Stomach (tissue), 4 donors: ENCODE results near the gene PLPP6.

ENCODE experiments used
- CTCF ChIP-seq, 7 experiments: fragments of 450-650 bp in 4 of 7; fragments of 200-600 bp in 3 of 7; sonication (generic) in 3 of 7; IDR thresholded peaks; one replicate each; pipeline ENCODE4 v1.5.1; 2016 to 2019; ENCODE audit warnings: antibody characterized with exemption in 7 of 7, control low read depth in 2 of 7, mild to moderate bottlenecking in 1 of 7
- EP300 ChIP-seq: sonication (generic); formaldehyde crosslinking; IDR thresholded peaks from one replicate; pipeline ENCODE4 v1.6.1; 2017; ENCODE audit warnings: antibody characterized with exemption
- POLR2A ChIP-seq, 4 donors: fragments of 450-650 bp; IDR thresholded peaks; one replicate each; pipeline ENCODE4 v1.6.1; 2016; ENCODE audit warnings: antibody characterized with exemption in 4 of 4, control low read depth in 2 of 4, mild to moderate bottlenecking in 1 of 4, moderate library complexity in 1 of 4
- POLR2AphosphoS5 ChIP-seq, 3 donors: sonication (generic); formaldehyde crosslinking; IDR thresholded peaks; one replicate each; pipeline ENCODE4 v1.6.1; 2016; ENCODE audit warnings: antibody characterized with exemption in 3 of 3

GRCh38 chr9:4689021-4689420 is 26.9 kb downstream of the PLPP6 start:
- TF ChIP-seq CTCF (IDR thresholded peaks at IDR 0.05) (no peak), POLR2A (IDR thresholded peaks at IDR 0.05) (no peak), POLR2AphosphoS5 (IDR thresholded peaks at IDR 0.05) (no peak), EP300 (no peak)
